Left colon (tissue), 2 donors: ENCODE data around the gene ZNF566. TPM values are rescaled to one million over a fixed set of nuclear protein-coding genes. Genes with fewer than 3 reads are reported as not detected.
"Not testable (repeated sequence)": the region's sequence is repeated elsewhere in the genome, so short reads cannot be mapped to it uniquely, and the experiment has no call there.

ENCODE experiments used
- ATAC-seq: fragments of 200-7000 bp; cut with Tn5 transposase; one replicate; pipeline ENCODE4 v1.9.1; 2020; ENCODE audit warnings: mild to moderate bottlenecking, moderate library complexity
- DNase-seq, 2 donors: peaks; one replicate each; pipeline ENCODE4 v3.0.0-alpha.2; 2020
- intact Hi-C, 2 donors: fragments of 100-400 bp; cut with DNase I in 1 of 2; cut with micrococcal nuclease in 1 of 2; formaldehyde crosslinking; loops; one replicate each; pipeline versions ENCODE4 v1.11.2 to v1.14.0; 2022; cut with DNase I, micrococcal nuclease
- long read RNA-seq: library from polyadenylated mRNA; unstranded; transcript quantifications from one replicate; pipeline ENCODE4 v2.0.0, GENCODE V29; 2021
- total RNA-seq, 2 donors: library from RNA; stranded (reverse); fragmentation: NEBNext Ultra II Directional; extraction: Animal tissue kit (Norgen Biotek cat#: 25700); gene quantifications; one replicate each; pipeline ENCODE4 v1.2.1, GENCODE V29; 2021
- donor health status: DM: no; HTN: no; CAD: no.
- donor health status: DM: yes; HTN: yes; CAD: no.

ZNF566 gene
- total RNA-seq: 1 to 10 TPM; 5.7 to 6.8 TPM
- long read RNA-seq, partial matches to known transcripts: 1 of 4 reads
- long read RNA-seq, other reads (novel, unspliced or antisense): 0 of 4 reads

- DNase-seq (peak; percentile 90 to 93), ATAC-seq (peak; percentile 94)
- intact Hi-C loops: no loop called here
Measured at GRCh38 chr19:36489118-36489919, at the start of gene ZNF566. ZNF566 (minus strand) TSS chr19:36489561; CDS start chr19:36476557, 13,004 bp downstream.

GRCh38 chr19:36528921-36529518 lies 39.7 kb upstream of the ZNF566 start:
- no peak for ATAC-seq
- DNase-seq: peak in 1 of 2 donors; percentile 15
- intact Hi-C loops: no loop called here

- ATAC-seq (peak; percentile 97), DNase-seq (peak; percentile 96 to 97)
- intact Hi-C loops: no loop called here
Measured at GRCh38 chr19:36528194-36528920, 39.0 kb upstream of the ZNF566 start, which contains the start of gene ZNF260. ZNF260 (minus strand) TSS chr19:36528271; CDS start chr19:36515238, 13,033 bp downstream.

DNA sequence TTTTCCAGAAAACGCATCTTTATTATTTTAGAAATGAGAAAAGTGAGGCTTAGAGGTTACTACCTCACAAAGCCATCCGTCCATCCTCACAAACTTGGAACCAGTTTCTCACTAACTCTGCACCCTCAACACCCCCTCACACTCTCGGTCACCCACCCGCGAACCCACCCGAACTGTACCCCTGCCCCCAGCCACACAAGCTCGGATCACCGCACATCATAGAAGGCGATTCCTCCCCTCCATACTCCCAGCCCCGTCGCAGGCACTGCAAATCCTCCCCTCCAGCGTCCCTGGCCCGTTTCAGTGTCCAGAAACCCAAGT lies 38.5 kb upstream of the ZNF566 start:
- ATAC-seq (no peak), DNase-seq (no peak)
- intact Hi-C loops: no loop called here

GRCh38 chr19:36527341-36527740 lies 38.0 kb upstream of the ZNF566 start:
- DNase-seq (no peak), ATAC-seq (no peak)
- intact Hi-C loops: no loop called here

- intact Hi-C loops: no loop called here
- no peak for ATAC-seq
- no peak for DNase-seq
Measured at GRCh38 chr19:36526581-36526980, 37.2 kb upstream of the ZNF566 start.

GRCh38 chr19:36524617-36525016 lies 35.3 kb upstream of the ZNF566 start:
- intact Hi-C loops: no loop called here
- DNase-seq (no peak), ATAC-seq (no peak)

GRCh38 chr19:36514012-36514612 lies 24.8 kb upstream of the ZNF566 start:
- intact Hi-C loops: no loop called here
- no peak for ATAC-seq
- DNase-seq: no peak

DNA sequence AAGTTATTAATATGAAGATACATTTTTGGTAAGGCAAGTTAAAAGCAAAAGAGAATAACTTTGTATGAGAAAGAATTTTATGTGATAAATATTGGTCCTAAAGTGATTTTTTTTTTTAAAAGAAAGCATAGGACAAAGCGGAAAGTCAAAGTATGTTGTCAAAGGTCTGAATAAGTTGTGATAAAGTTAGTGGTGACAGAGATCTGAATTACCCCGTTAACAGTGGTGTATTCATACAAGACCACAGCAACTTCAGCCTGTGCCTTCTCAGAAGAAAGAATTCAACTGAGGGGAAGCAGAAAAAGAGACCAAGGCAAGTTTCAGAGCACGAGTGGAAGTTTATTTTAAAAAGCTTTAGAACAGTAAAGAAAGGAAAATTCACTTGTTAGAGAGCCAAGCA lies 19.0 kb upstream of the ZNF566 start:
- intact Hi-C loops: no loop called here
- no peak for DNase-seq
- ATAC-seq: no peak

GRCh38 chr19:36501973-36502372 lies 12.6 kb upstream of the ZNF566 start:
- no peak for ATAC-seq
- intact Hi-C loops: no loop called here
- no peak for DNase-seq

- ATAC-seq (no peak), DNase-seq (no peak)
- intact Hi-C loops: no loop called here
Measured at GRCh38 chr19:36497001-36497400, 7.6 kb upstream of the ZNF566 start.

DNA sequence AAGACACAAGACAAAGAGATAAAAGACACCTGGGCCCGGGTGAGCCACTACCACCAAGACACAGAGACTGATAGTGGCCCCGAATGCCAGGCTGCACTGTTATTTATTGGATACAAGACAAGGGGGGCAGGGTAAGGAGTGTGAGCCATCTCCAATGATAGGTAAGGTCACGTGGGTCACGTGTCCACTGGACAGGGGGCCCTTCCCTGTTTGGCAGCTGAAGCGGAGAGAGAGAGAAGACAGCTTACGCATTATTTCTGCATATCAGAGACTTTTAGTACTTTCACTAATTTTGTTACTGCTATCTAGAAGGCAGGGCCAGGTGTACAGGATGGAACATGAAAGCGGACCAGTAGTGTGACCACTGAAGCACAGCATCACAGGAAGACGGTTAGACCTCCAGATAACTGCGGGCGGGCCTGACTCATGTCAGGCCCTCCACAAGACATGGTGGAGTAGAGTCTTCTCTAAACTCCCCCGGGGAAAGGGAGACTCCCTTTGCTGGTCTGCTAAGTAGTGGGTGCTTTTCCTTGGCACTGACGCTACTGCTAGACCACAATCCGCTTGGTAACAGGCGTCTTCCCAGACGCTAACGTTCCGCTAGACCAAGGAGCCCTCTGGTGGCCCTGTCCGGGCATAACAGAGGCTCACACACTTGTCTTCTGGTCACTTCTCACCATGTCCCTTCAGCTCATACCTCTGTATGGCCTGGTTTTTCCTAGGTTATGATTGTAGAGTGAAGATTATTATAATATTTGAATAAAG lies 3.5 kb upstream of the ZNF566 start:
- ATAC-seq, intact Hi-C loops: not testable (repeated sequence)
- peak in 1 of 2 donors; percentile 36 for DNase-seq

DNA sequence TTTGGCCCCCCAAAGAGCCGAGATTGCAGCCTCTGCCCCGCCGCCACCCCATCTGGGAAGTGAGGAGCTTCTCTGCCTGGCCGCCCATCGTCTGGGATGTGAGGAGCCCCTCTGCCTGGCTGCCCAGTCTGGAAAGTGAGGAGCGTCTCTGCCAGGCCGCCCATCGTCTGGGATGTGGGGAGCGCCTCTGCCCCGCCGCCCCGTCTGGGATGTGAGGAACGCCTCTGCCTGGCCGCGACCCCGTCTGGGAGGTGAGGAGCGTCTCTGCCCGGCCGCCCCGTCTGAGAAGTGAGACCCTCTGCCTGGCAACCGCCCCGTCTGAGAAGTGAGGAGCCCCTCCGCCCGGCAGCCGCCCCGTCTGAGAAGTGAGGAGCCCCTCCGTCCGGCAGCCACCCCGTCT lies 1.5 kb upstream of the ZNF566 start:
- ATAC-seq, intact Hi-C loops, DNase-seq: not testable (repeated sequence)

DNA sequence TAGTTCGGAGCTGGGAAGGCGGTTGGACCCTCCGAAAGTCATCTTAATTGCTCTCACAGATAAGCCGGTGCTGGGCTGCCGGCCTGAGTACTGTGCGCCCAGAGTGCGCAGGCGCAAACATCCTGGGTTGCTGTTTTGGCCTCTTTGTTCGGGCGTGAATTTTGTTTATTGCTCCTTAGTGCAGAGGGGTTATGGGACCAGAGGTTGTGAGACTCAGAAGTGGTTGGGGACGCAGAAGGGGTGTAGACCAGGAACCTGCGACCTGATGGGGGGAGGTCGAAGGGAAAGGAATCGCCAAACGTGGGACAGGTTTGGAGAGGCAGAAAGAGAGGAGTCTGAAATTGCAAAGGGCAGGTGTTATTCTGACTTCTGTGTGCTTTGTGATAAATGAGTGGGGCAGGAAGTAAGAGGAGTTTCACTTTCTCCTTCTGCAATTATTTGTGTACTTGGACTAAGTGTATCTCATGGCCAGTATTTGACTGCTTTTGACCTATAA lies 607 bp upstream of the ZNF566 start:
- intact Hi-C loops: no loop called here
- peak; percentile 83 for DNase-seq
- peak; percentile 81 for ATAC-seq

- ATAC-seq: no peak
- intact Hi-C loops: no loop called here
- peak in 1 of 2 donors; percentile 33 for DNase-seq
Measured at GRCh38 chr19:36488846-36489117, 579 bp downstream of the ZNF566 start.

- no peak for ATAC-seq
- intact Hi-C loops: no loop called here
- no peak for DNase-seq
Measured at GRCh38 chr19:36488118-36488845, 1.1 kb downstream of the ZNF566 start.

GRCh38 chr19:36483653-36484052 lies 5.7 kb downstream of the ZNF566 start:
- ATAC-seq: no peak
- DNase-seq: no peak
- intact Hi-C loops: no loop called here

DNA sequence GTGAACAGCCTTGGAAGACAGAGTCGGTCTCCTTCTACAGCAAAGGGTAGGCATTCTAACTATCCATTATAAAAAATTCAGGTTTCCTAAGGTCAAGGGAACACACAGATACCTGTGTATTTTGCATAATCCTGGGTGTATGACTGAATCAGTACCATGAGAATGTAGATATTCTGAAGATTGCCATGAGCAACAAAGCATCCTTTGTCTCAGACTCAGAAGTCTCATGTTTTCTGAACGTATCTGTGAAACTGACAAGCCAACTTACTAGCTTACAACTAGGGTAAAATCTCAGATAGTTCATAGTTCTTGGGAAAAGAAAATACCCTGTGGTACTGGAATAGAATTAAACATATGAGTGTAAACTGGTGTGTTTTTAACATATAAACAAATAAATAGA lies 6.5 kb downstream of the ZNF566 start:
- no peak for ATAC-seq
- intact Hi-C loops: no loop called here
- no peak for DNase-seq
